Measurements from ENCODE around the gene TSR3.

GRCh38 chr16:1357906-1358566 is 6.4 kb upstream of the TSR3 start:
- TF ChIP-seq CTCF (IDR thresholded peaks at IDR 0.05; ENCODE audit: borderline replicate concordance, extremely low read depth, low read length, poor library complexity, severe bottlenecking) (no peak), EZH2 (IDR thresholded peaks at IDR 0.05; ENCODE audit: borderline replicate concordance, low read depth, low read length, severe bottlenecking) (no peak)

Measured in DND-41 (cell line).